Measurements from ENCODE around the gene SERINC1.

GRCh38 chr6:122422003-122422402 lies 49.6 kb downstream of the SERINC1 start:
- TF ChIP-seq CTCF (IDR thresholded peaks at IDR 0.05) (no peak), POLR2A (IDR thresholded peaks at IDR 0.05) (no peak)

All from breast epithelium (tissue), 3 donors.